Right renal pelvis (tissue), 4 donors: ENCODE measurements around the gene SPIN2A. TPM values are rescaled to one million over a fixed set of nuclear protein-coding genes. Genes with fewer than 3 reads are reported as not detected.
"Not testable (repeated sequence)": the region's sequence is repeated elsewhere in the genome, so short reads cannot be mapped to it uniquely, and the experiment has no call there.

Experiments
- DNase-seq, 4 donors: peaks; one replicate each; pipeline ENCODE4 v3.0.0-alpha.2; 2013; ENCODE audit warnings: low read depth in 4 of 4, low spot score in 3 of 4, missing footprints in 1 of 4
- polyA plus RNA-seq, 4 donors: library from polyadenylated mRNA; unstranded; fragments of 120-200 nt; gene quantifications; one replicate each; pipeline ENCODE4 v1.2.1, GENCODE V29; 2013; ENCODE audit not compliant: insufficient read length in 4 of 4

The SPIN2A gene
- polyA plus RNA-seq, 4 donors: 3.2 to 4.1 (median 3.8) TPM

- DNase-seq: no peak
Observed at GRCh38 chrX:57103489-57103888, 33.7 kb downstream of the SPIN2A start.

GRCh38 chrX:57102918-57103317 lies 34.3 kb downstream of the SPIN2A start:
- DNase-seq: not testable (repeated sequence)

Other genes with a start within 250 kb of the SPIN2A start
- 10 to 100 TPM; 19.5 to 25.2 (median 23.0) TPM for gene SPIN3, start 141.9 kb downstream of the SPIN2A start, polyA plus RNA-seq
- gene SPIN2B, start 15.8 kb downstream of the SPIN2A start, polyA plus RNA-seq: 10 to 100 TPM; 18.9 to 21.8 (median 20.4) TPM
- gene FAAH2, start 149.3 kb upstream of the SPIN2A start, polyA plus RNA-seq: 10 to 100 TPM; 10.3 to 15.8 (median 11.7) TPM